HepG2 (cell line): ENCODE data around the gene ITGB1. TPM values are rescaled to one million over a fixed set of nuclear protein-coding genes. Genes with fewer than 3 reads are reported as not detected.

Experiments
- BCL6 ChIP-seq: IDR thresholded peaks from 2 replicates; pipeline ENCODE4 v1.6.1; 2016; ENCODE audit warnings: missing genetic modification reagents, missing compliant biosample characterization
- BRCA1 ChIP-seq: sonication (generic); formaldehyde crosslinking; IDR thresholded peaks from 2 replicates; pipeline ENCODE4 v1.4.0; 2020; ENCODE audit warnings: missing genetic modification reagents
- CBFB ChIP-seq: sonication (generic); formaldehyde crosslinking; IDR thresholded peaks from 2 replicates; pipeline ENCODE4 v1.4.0; 2020; ENCODE audit warnings: missing genetic modification reagents
- FOXA3 ChIP-seq: IDR thresholded peaks from 2 replicates; pipeline ENCODE4 v1.6.1; 2016; ENCODE audit warnings: missing genetic modification reagents, missing compliant biosample characterization
- IKZF4 ChIP-seq: sonication (generic); formaldehyde crosslinking; IDR thresholded peaks from 2 replicates; pipeline ENCODE4 v1.5.1; 2020; ENCODE audit warnings: borderline replicate concordance, mild to moderate bottlenecking, low read depth, missing genetic modification reagents; ENCODE audit errors: not compliant biosample characterization
- KDM5B ChIP-seq: sonication (generic); formaldehyde crosslinking; IDR thresholded peaks from 2 replicates; pipeline ENCODE4 v1.4.0; 2020; ENCODE audit warnings: missing genetic modification reagents, mild to moderate bottlenecking, borderline replicate concordance
- MED1 ChIP-seq: sonication (generic); formaldehyde crosslinking; IDR thresholded peaks from 2 replicates; pipeline ENCODE4 v1.4.0; 2020; ENCODE audit warnings: missing genetic modification reagents
- NAIF1 ChIP-seq: sonication (generic); formaldehyde crosslinking; IDR thresholded peaks from 2 replicates; pipeline ENCODE4 v1.5.0; 2020; ENCODE audit warnings: mild to moderate bottlenecking, missing genetic modification reagents, borderline replicate concordance
- NCOA1 ChIP-seq: sonication (generic); formaldehyde crosslinking; IDR thresholded peaks from 2 replicates; pipeline ENCODE4 v1.9.0; 2021; ENCODE audit warnings: missing genetic modification reagents
- RBM39 ChIP-seq: fragments of 200-400 bp; formaldehyde crosslinking; IDR thresholded peaks from one replicate; pipeline ENCODE4 v1.6.1; 2018; ENCODE audit warnings: antibody characterized with exemption, mild to moderate bottlenecking, low read depth, low read length; ENCODE audit not compliant: poor library complexity, severe bottlenecking
- SMYD3 ChIP-seq: sonication (generic); formaldehyde crosslinking; IDR thresholded peaks from 2 replicates; pipeline ENCODE4 v1.8.1; 2023; ENCODE audit warnings: mild to moderate bottlenecking, missing genetic modification reagents
- SRSF9 ChIP-seq: fragments of 200-400 bp; formaldehyde crosslinking; IDR thresholded peaks from 2 replicates; pipeline ENCODE4 v1.6.1; 2018; ENCODE audit warnings: borderline replicate concordance, mild to moderate bottlenecking, low read depth, low read length; ENCODE audit not compliant: insufficient read depth, poor library complexity, severe bottlenecking
- TFAP4 ChIP-seq: sonication (generic); IDR thresholded peaks from 2 replicates; pipeline ENCODE4 v1.6.1; 2016; ENCODE audit warnings: low read depth, borderline replicate concordance
- THYN1 ChIP-seq: sonication (generic); formaldehyde crosslinking; IDR thresholded peaks from 2 replicates; pipeline ENCODE4 v1.8.1; 2023; ENCODE audit warnings: low read depth, mild to moderate bottlenecking, moderate library complexity, missing genetic modification reagents, borderline replicate concordance
- TOPORS ChIP-seq: sonication (generic); formaldehyde crosslinking; IDR thresholded peaks from 2 replicates; pipeline ENCODE4 v1.8.0; 2023; ENCODE audit warnings: mild to moderate bottlenecking, missing genetic modification reagents
- TRAFD1 ChIP-seq: sonication (generic); formaldehyde crosslinking; IDR thresholded peaks from 2 replicates; pipeline ENCODE4 v1.5.1; 2020; ENCODE audit warnings: missing genetic modification reagents, mild to moderate bottlenecking, borderline replicate concordance
- ZBTB7B ChIP-seq: sonication (generic); formaldehyde crosslinking; IDR thresholded peaks from 2 replicates; pipeline ENCODE4 v1.4.0; 2020; ENCODE audit warnings: missing genetic modification reagents
- ZC3H13 ChIP-seq: sonication (generic); formaldehyde crosslinking; IDR thresholded peaks from 2 replicates; pipeline ENCODE4 v1.8.1; 2023; ENCODE audit warnings: mild to moderate bottlenecking, missing genetic modification reagents, moderate library complexity
- ZFP1 ChIP-seq: IDR thresholded peaks from 2 replicates; pipeline ENCODE4 v1.6.1; 2016
- ZMAT5 ChIP-seq: sonication (generic); formaldehyde crosslinking; IDR thresholded peaks from 2 replicates; pipeline ENCODE4 v1.5.0; 2020; ENCODE audit warnings: mild to moderate bottlenecking, low read depth, missing genetic modification reagents, borderline replicate concordance
- ZNF3 ChIP-seq: IDR thresholded peaks from 2 replicates; pipeline ENCODE4 v1.7.0; 2017; ENCODE audit warnings: inconsistent platforms
- ZNF414 ChIP-seq: sonication (generic); formaldehyde crosslinking; IDR thresholded peaks from 2 replicates; pipeline ENCODE4 v1.5.0; 2020; ENCODE audit warnings: missing genetic modification reagents
- ZNF530 ChIP-seq: sonication (generic); formaldehyde crosslinking; IDR thresholded peaks from 2 replicates; pipeline ENCODE4 v1.5.0; 2020; ENCODE audit warnings: low read depth, mild to moderate bottlenecking, missing genetic modification reagents
- ZNF572 ChIP-seq: sonication (generic); formaldehyde crosslinking; IDR thresholded peaks from 2 replicates; pipeline ENCODE4 v1.5.1; 2020; ENCODE audit warnings: mild to moderate bottlenecking, missing genetic modification reagents
- ZNF850 ChIP-seq: sonication (generic); formaldehyde crosslinking; conservative IDR thresholded peaks from 2 replicates; pipeline ENCODE4 v1.9.0; 2021; ENCODE audit warnings: mild to moderate bottlenecking, missing genetic modification reagents
- ZNF879 ChIP-seq: sonication (generic); formaldehyde crosslinking; IDR thresholded peaks from 2 replicates; pipeline ENCODE4 v1.8.1; 2023; ENCODE audit warnings: missing genetic modification reagents
- ZSCAN12 ChIP-seq: sonication (generic); formaldehyde crosslinking; IDR thresholded peaks from 2 replicates; pipeline ENCODE4 v1.9.0; 2021; ENCODE audit warnings: mild to moderate bottlenecking, missing genetic modification reagents
- polyA plus RNA-seq, 8 experiments: library from polyadenylated mRNA; depleted of rRNA in 3 of 8; stranded (reverse) in 7 of 8; unstranded in 1 of 8; fragments of >200 nt; fragmentation: Illumina TruSeq in 4 of 8; extraction: Trizol in 4 of 8; gene quantifications; 2 replicates each; pipeline versions ENCODE4 v1.2.1 to v1.2.3, GENCODE V29; 2011 to 2016; ENCODE audit warnings: low read depth in 4 of 8, missing spikeins in 1 of 8, mixed read lengths in 1 of 8; ENCODE audit not compliant: insufficient read depth in 1 of 8
- total RNA-seq, 5 experiments: library from RNA; depleted of rRNA; stranded (reverse); fragments of >200 nt; fragmentation: Illumina TruSeq; extraction: Trizol; gene quantifications; 2 replicates each; pipeline ENCODE4 v1.2.3, GENCODE V29; 2016; ENCODE audit warnings: low read depth in 1 of 5

ITGB1 gene
- total and polyA plus RNA-seq, 2 of the 13 experiments (the other 11 are each of a cell fraction or from before 2014, with no cell fraction given), result 190 to 204 TPM

- TF ChIP-seq ZNF879 (CRISPR knock-in tag), result no peak
- TF ChIP-seq KDM5B (CRISPR knock-in tag), result peak; percentile 83
- no peak for TF ChIP-seq NCOA1
- peak; percentile 66; the same call in 1 of the 2 replicates for TF ChIP-seq ZBTB7B (CRISPR knock-in tag)
- peak; percentile 53; the same call in 1 of the 2 replicates for TF ChIP-seq TFAP4
- TF ChIP-seq SMYD3 (CRISPR knock-in tag), result no peak; the same call in 1 of the 2 replicates
- TF ChIP-seq ZNF530 (CRISPR knock-in tag), result no peak
- no peak for TF ChIP-seq ZMAT5 (CRISPR knock-in tag)
- peak; percentile 58 for TF ChIP-seq IKZF4 (CRISPR knock-in tag)
- TF ChIP-seq TRAFD1 (CRISPR knock-in tag), result no peak
- TF ChIP-seq ZC3H13 (CRISPR knock-in tag), result peak; percentile 62; the same call in 1 of the 2 replicates
- TF ChIP-seq ZNF850 (CRISPR knock-in tag), result no peak
- peak; percentile 55; the same call in 1 of the 2 replicates for TF ChIP-seq TOPORS (CRISPR knock-in tag)
- TF ChIP-seq MED1, result peak; percentile 90
- peak; percentile 61 for TF ChIP-seq BRCA1 (CRISPR knock-in tag)
- no peak for TF ChIP-seq ZNF414 (CRISPR knock-in tag)
- peak; percentile 60; the same call in 1 of the 2 replicates for TF ChIP-seq CBFB
- peak; percentile 48 for TF ChIP-seq BCL6 (CRISPR knock-in tag)
- no peak for TF ChIP-seq THYN1
- TF ChIP-seq RBM39, result peak; percentile 70
- no peak for TF ChIP-seq SRSF9
- TF ChIP-seq ZNF572 (CRISPR knock-in tag), result no peak
- peak; percentile 68; the same call in 1 of the 2 replicates for TF ChIP-seq FOXA3 (CRISPR knock-in tag)
- TF ChIP-seq ZNF3 (CRISPR knock-in tag), result no peak
- TF ChIP-seq NAIF1, result no peak; the same call in 1 of the 2 replicates
- no peak for TF ChIP-seq ZSCAN12 (CRISPR knock-in tag)
- TF ChIP-seq ZFP1 (CRISPR knock-in tag), result no peak
Observed at GRCh38 chr10:32958085-32959005, at the start of gene ITGB1 (continued).
